ENCODE measurements around the gene FANCC. TPM values are rescaled to one million over a fixed set of nuclear protein-coding genes. Genes with fewer than 3 reads are reported as not detected.

Gene FANCC
- total RNA-seq, 4 donors from 2014 or later: 2.2 to 9.3 (median 6.5) TPM

GRCh38 chr9:95067057-95067456, 250.5 kb downstream of the FANCC start:
- no peak for DNase-seq
- WGBS, 2 donors: 77 to 85% methylated on average over 3 to 6 of the region's 6 CpGs
- H3K27me3 ChIP-seq: no peaks in the 10 kb centered on the region
- peaks cover 5 to 98% (median 6%) of the 10 kb centered on the region in 3 donors for H3K36me3 ChIP-seq
- intact Hi-C loops (cut with DNase I): loop anchor here (10.0 kb wide), 1 partner anchor 52 kb away; no protein-coding TSS in a partner anchor
- H3K4me1 ChIP-seq: peaks cover 37 to 100% (median 94%) of the 10 kb centered on the region in 3 donors
- no peak overlapping the region for H3K4me3 ChIP-seq
- no peaks in the 10 kb centered on the region for H3K9me3 ChIP-seq
- TF ChIP-seq POLR2A (IDR thresholded peaks at IDR 0.05): no peak
- TF ChIP-seq, protein P1, sequence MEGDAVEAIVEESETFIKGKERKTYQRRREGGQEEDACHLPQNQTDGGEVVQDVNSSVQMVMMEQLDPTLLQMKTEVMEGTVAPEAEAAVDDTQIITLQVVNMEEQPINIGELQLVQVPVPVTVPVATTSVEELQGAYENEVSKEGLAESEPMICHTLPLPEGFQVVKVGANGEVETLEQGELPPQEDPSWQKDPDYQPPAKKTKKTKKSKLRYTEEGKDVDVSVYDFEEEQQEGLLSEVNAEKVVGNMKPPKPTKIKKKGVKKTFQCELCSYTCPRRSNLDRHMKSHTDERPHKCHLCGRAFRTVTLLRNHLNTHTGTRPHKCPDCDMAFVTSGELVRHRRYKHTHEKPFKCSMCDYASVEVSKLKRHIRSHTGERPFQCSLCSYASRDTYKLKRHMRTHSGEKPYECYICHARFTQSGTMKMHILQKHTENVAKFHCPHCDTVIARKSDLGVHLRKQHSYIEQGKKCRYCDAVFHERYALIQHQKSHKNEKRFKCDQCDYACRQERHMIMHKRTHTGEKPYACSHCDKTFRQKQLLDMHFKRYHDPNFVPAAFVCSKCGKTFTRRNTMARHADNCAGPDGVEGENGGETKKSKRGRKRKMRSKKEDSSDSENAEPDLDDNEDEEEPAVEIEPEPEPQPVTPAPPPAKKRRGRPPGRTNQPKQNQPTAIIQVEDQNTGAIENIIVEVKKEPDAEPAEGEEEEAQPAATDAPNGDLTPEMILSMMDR (IDR thresholded peaks at IDR 0.05): no peak
- peak overlapping the region; percentile 67 to 97 (median 86) for H3K27ac ChIP-seq

GRCh38 chr9:95065224-95065623, 252.3 kb downstream of the FANCC start:
- H3K4me1 ChIP-seq: peaks cover 45 to 100% (median 95%) of the 10 kb centered on the region in 3 donors
- H3K36me3 ChIP-seq: peaks cover 0 to 98% (median 5%) of the 10 kb centered on the region in 3 donors
- WGBS, 2 donors: 32 to 37% methylated on average over 2 to 8 of the region's 11 CpGs
- TF ChIP-seq, protein P1 (IDR thresholded peaks at IDR 0.05): no peak
- no peak for TF ChIP-seq POLR2A (IDR thresholded peaks at IDR 0.05)
- H3K9me3 ChIP-seq: no peaks in the 10 kb centered on the region
- DNase-seq: no peak
- H3K27ac ChIP-seq: peak overlapping the region; percentile 79 to 97 (median 87)
- H3K27me3 ChIP-seq: no peaks in the 10 kb centered on the region
- intact Hi-C loops (cut with DNase I): loop anchor here (10.0 kb wide), 1 partner anchor 50 kb away; no protein-coding TSS in a partner anchor
- no peak overlapping the region for H3K4me3 ChIP-seq

GRCh38 chr9:95063300-95063699, 254.2 kb downstream of the FANCC start:
- Histone ChIP-seq H3K27ac (peak overlapping the region; percentile 79 to 97 (median 87)), H3K4me1 (peaks cover 52 to 100% (median 93%) of the 10 kb centered on the region in 3 donors), H3K4me3 (peak overlapping the region in 1 of 4 donors; percentile 19), H3K9me3 (no peaks in the 10 kb centered on the region), H3K36me3 (peaks cover 0 to 85% (median 5%) of the 10 kb centered on the region in 3 donors), H3K27me3 (no peaks in the 10 kb centered on the region)
- TF ChIP-seq, protein P1 (IDR thresholded peaks at IDR 0.05): no peak
- no peak for TF ChIP-seq POLR2A (IDR thresholded peaks at IDR 0.05)
- WGBS, 2 donors: 68 to 78% methylated on average over 5 to 8 of the region's 10 CpGs
- intact Hi-C loops (cut with DNase I): loop anchor here (10.0 kb wide), 1 partner anchor 48 kb away; no protein-coding TSS in a partner anchor
- DNase-seq: no peak

DNA sequence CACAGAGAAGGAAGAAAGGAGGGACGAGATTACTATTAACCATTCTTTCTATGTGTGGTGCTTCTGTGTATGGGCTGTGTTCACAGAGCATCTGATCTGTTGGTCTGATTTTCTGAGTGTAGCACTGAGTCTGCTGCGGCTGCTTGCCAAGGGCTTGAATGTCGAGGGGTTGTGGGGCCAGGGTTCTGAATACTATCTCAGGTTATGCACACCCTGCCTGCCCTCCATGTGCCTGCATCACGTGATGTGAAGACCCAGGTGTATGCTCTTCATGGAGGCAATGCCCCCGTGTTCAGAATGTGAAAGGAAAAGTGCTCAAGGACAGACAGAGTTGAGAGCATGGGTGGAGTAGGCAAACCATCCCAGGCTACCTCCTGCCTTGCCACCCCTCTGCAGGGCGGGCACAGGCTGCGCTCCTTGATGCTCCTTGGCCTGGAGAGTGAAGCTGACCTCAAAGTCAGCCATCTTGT, 254.9 kb downstream of the FANCC start:
- intact Hi-C loops (cut with DNase I): loop anchor here (10.0 kb wide), 1 partner anchor 48 kb away; no protein-coding TSS in a partner anchor
- TF ChIP-seq, protein P1 (IDR thresholded peaks at IDR 0.05): no peak
- no peak for TF ChIP-seq POLR2A (IDR thresholded peaks at IDR 0.05)
- WGBS, 2 donors: 40 to 41% methylated on average over 7 of the region's 7 CpGs
- Histone ChIP-seq H3K36me3 (peaks cover 0 to 78% (median 5%) of the 10 kb centered on the region in 3 donors), H3K9me3 (no peaks in the 10 kb centered on the region), H3K27ac (peak overlapping the region; percentile 79 to 97 (median 87)), H3K4me1 (peaks cover 57 to 100% (median 91%) of the 10 kb centered on the region in 3 donors), H3K27me3 (no peaks in the 10 kb centered on the region), H3K4me3 (peak overlapping the region in 2 of 4 donors; percentile 10 to 34)
- DNase-seq: no peak

DNA sequence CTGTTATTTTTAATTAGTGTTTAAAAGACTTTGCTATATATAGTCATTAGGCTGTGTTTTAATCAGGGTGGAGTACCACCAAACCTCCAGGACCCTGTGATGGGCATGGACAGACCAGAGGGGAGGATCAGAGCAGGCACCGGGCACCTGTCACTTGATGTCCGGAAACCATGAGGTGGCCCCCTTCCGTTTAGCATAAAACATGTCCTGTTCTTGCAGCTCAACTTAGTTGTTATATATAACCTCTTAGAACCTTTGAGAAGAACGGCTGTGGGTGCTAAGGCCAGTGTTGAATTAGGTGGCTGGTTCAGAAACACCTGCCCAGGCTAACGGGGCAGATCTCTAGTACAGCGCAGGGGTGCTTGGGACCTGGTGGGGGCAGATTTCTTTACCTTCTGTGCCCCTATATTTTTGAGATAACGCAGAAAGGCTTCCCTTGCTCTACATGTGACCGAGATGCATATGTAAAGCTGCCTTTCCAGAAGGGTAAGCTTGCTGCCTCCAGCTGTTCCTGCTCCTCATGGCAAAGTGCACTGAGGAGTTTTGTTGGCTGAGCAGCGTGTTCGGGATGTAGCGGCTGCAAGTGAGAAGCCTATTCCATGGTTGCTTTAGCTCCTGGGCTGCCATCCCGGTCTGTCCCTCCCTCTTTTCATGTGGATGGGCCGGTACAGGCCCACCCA, 255.5 kb downstream of the FANCC start:
- 22 to 28% methylated on average over 8 to 11 of the region's 13 CpGs for WGBS, 2 donors
- peaks cover 0 to 74% (median 5%) of the 10 kb centered on the region in 3 donors for H3K36me3 ChIP-seq

More for the DNA sequence above, 255.5 kb downstream of the FANCC start:
- TF ChIP-seq POLR2A (IDR thresholded peaks at IDR 0.05): no peak
- TF ChIP-seq, protein P1 (IDR thresholded peaks at IDR 0.05): no peak
- Histone ChIP-seq H3K4me1 (peaks cover 60 to 100% (median 93%) of the 10 kb centered on the region in 3 donors), H3K27me3 (no peaks in the 10 kb centered on the region), H3K27ac (peak overlapping the region; percentile 79 to 97 (median 87)), H3K4me3 (peak overlapping the region in 2 of 4 donors; percentile 10 to 34), H3K9me3 (no peaks in the 10 kb centered on the region)
- intact Hi-C loops (cut with DNase I): loop anchor here (10.0 kb wide), 1 partner anchor 47 kb away; no protein-coding TSS in a partner anchor
- DNase-seq: no peak
